Hepatocyte (in vitro differentiated cells): Measurements from ENCODE around the gene CENPL.

Experiments
- EZH2 ChIP-seq: fragments of 200-600 bp; sonication (generic); IDR thresholded peaks from 2 replicates; pipeline ENCODE4 v1.6.1; 2016; ENCODE audit warnings: antibody characterized with exemption, mild to moderate bottlenecking, borderline replicate concordance
- EZH2phosphoT487 ChIP-seq: fragments of 200-600 bp; sonication (generic); IDR thresholded peaks from one replicate; pipeline ENCODE4 v1.6.1; 2018; ENCODE audit warnings: antibody characterized with exemption, mild to moderate bottlenecking, low read depth, moderate library complexity; ENCODE audit not compliant: unreplicated experiment, severe bottlenecking
- TF ChIP-seq, protein P1 (sequence below): fragments of 200-600 bp; sonication (generic); IDR thresholded peaks from 2 replicates; pipeline ENCODE4 v1.5.1; 2016; ENCODE audit warnings: antibody characterized with exemption, mild to moderate bottlenecking; ENCODE audit not compliant: poor library complexity

DNA sequence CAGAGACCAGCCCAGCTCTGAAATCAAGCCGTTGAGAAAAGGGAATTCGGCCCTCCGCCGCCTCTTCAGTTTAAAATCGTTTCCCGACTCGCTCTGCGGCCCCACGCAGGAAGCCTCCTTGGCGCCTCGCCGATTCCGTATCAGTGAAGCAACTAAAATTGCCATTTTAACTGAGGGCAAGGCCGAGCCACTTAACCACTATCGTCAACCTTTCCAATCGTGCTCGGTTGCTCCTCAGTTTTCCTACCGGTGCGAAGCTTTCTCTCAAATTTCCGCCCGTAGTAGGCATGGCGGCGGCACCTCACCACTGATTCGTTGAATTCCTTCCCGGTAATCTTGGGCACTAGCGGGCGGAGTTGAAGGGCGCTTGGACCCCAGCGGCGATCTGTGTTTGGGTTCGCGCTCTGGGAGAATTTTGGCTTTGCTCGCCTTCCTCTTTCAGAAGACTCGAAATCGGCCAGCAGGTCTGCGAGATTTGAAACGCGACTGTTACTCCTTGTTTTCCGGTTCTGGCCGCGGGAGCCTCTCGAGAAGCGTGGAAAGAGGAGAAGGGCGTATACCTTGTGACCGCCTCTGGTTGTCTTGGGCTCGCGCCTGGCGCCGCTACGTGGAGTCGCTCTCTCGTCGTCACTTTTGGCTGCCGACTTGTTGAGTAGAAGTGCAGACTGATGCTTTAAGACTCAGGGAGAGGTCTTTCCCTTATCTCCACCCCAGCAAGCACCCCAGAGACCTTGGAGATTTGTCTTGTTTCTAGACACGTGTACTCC, at the start of gene CENPL, which contains the start of gene DARS2:
- TF ChIP-seq, protein P1, sequence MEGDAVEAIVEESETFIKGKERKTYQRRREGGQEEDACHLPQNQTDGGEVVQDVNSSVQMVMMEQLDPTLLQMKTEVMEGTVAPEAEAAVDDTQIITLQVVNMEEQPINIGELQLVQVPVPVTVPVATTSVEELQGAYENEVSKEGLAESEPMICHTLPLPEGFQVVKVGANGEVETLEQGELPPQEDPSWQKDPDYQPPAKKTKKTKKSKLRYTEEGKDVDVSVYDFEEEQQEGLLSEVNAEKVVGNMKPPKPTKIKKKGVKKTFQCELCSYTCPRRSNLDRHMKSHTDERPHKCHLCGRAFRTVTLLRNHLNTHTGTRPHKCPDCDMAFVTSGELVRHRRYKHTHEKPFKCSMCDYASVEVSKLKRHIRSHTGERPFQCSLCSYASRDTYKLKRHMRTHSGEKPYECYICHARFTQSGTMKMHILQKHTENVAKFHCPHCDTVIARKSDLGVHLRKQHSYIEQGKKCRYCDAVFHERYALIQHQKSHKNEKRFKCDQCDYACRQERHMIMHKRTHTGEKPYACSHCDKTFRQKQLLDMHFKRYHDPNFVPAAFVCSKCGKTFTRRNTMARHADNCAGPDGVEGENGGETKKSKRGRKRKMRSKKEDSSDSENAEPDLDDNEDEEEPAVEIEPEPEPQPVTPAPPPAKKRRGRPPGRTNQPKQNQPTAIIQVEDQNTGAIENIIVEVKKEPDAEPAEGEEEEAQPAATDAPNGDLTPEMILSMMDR = no peak
- TF ChIP-seq EZH2 = no peak
- no peak for TF ChIP-seq EZH2phosphoT487
